NK-92 treated with Interleukin-12 subunit alpha and Interleukin-12 subunit beta, amount 100 ng/mL, for 24 hours (cell line): ENCODE data around the gene STK10.

ENCODE experiments used
- DNase-seq: peaks from one replicate; lab custom pipeline; 2025; lab: John Stamatoyannopoulos, UW

Gene STK10

DNA sequence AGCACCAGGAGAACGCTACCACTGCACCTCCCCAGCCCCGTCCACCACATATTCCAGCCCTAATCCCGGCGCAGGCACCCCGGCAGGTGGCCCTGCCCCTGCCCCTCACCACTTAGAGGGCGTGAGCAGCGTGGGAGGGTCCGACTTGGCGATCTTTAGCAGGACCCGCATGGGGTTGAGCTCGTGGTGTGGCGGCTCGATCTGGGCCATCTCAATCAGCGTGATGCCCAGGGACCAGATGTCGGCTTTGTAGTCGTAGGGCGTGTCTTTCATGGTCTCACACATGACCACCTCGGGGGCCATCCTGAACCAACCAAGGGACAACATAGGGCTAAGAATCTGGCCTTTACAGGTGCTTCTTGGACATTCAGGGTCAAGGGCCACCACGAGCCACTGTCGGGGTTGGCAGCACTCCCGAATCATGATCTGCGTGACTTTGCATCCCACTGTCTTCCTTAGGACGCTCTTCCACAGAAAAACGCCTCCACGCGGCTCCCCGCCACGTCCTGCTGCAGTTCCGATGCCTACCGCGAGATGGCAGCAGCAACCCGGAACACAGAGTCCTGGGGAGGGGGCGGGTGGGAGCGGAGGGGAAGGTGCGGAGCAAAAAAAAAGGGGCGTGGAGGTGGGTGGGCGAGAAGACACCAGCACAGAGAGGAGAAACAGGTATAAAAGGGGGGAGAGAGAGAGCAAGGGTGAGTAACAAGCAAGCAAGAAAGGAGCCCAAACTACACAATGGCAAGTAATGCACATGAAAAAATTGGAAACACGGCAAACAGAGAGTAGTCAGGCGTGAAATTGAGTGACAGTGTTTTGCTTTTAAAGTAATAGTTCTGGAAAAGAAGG is 81.3 kb downstream of the STK10 start:
- peak; percentile 20 for DNase-seq

DNA sequence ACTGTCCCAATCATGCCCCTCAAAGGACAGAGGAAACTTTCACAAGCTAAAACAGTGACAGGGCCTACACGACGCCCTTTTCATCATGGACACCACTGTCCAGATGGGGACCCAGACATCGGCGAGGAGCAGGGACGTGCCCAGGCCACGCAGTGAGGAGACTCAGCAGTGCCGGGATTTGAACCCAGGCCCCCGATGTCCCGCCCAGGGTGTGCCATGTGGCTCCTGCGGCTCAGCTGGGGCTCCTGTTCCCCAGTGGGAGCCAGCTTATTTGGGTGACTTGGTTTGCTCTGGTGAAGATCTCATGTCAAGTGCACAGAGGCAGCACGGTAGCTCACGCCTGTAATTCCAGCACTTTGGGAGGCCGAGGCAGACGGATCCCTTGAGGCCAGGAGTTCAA is 82.2 kb downstream of the STK10 start:
- no peak for DNase-seq

DNA sequence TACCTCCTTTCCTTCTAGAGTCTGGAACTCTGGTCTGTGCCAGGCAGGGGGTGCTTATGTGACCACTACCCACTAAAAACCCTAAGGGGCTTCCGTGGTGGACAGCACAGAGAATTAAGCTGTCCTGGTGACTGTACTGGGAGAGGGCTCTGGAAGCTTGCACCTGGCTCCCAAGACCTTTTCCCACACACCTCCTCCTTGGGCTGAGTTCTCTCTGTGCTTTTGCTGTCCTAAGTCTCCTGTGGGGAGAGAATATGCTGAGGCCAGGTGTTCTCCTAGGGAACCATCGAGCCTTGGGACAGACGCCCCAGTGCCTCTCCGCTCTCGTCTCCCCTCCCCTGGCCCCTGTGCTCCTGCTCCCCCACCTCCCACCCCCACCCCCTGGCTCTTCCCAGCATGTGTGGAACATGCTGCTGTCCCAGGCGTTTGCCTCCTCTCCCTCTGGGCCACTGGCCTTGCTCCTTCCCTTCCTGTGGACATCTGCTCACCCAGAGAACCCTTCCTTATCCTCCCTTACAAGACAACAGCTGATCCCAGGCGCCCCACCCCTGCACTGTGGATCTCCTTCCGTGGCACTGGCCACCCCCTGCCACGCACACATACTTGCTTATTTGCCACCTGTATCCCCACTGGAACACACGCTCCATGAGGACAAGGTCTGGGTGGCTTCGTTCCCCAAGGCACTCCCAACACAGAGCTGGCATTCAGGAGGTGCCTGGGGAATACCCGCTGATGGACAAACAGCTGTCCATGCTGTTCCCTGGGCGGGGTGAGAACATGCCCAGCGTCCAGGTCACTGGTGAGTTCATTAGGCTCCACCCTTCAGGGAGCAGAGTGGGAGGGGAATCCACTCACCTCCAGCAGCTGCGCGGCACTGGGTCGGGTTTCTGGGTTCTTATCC is 83.0 kb downstream of the STK10 start:
- DNase-seq: no peak

DNA sequence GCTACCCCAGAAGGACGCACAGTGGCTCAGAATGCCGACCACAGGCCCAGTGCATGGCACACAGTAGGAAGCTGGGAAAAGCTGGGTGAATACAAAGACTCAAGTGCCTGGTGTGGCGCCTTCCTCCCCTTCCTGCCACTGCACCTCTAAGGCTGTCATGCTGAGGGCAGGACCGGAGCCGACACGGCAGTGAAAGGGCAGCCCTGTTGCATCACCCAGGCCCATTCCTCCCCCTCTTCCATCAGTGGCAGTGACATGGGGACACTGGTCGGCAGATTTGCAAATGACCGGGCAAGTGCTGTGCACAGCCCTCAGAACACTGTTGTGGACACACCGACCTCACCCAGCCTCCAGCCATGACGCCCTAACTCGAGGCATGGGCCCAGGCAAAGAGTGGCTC is 84.0 kb downstream of the STK10 start:
- DNase-seq: no peak

DNA sequence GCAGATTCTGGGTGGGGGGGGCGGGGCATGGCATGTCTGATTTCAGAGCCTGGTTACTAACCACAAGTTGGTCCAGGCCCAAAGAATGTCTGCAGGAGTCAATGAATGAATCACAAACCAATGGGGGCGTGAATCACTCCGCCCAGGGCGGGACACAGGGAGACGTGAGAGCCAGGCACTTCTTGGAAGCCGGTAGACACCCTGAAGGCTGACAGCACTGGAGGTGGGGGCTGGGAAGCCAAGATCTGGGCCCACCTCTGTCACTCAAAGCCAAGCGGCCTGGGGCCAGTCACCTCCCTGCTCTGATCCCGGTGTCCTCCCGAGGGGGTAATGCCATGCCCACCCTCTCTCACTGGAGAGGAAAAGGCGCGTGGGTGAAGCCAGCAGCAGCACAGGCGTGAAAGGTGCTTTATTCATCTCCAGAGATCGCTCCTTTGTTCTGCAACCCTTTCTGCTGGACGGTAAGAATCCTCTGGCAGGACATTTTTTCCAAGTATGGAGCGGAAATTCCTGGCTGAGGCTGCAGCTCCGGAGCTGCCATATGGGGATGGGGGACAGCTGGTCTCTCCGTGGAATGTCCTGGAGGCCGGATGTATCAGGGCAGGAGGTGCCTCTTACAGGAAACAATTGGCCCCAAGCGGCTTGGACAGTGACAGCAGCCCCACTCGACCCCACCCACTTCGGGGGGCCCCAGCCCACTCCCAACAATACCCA is 85.0 kb downstream of the STK10 start:
- DNase-seq: no peak

DNA sequence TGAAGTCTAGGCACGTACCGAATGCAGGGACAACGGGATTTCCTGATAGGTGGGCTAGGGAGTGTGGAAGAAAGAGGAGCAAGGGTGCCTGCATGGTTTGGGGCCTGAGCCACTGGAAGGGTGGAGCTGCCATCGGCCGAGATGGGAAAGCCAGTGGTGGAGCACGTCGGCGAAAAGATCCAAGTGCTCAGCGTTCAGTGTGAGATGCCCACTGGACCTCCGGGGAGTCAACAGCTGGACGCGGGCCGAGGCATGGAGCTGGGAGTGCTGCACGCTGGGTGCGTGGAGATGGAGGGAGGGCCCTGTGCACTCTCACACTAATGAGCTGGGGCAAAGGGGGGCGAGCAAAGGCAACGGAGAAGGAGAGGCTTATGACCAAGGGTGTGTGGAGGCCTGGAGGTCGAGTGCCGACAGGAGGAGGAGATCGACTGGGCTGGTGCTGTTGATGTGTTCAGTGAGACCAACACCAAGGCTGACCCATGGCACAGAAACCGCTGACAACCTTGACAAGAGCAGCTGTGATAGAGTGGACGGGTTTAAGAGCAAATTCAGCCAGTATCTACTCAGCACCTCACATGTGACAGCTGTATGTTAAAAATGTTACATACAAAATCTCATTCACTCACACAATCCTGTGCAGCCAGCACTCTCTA is 85.7 kb downstream of the STK10 start:
- DNase-seq: no peak

DNA sequence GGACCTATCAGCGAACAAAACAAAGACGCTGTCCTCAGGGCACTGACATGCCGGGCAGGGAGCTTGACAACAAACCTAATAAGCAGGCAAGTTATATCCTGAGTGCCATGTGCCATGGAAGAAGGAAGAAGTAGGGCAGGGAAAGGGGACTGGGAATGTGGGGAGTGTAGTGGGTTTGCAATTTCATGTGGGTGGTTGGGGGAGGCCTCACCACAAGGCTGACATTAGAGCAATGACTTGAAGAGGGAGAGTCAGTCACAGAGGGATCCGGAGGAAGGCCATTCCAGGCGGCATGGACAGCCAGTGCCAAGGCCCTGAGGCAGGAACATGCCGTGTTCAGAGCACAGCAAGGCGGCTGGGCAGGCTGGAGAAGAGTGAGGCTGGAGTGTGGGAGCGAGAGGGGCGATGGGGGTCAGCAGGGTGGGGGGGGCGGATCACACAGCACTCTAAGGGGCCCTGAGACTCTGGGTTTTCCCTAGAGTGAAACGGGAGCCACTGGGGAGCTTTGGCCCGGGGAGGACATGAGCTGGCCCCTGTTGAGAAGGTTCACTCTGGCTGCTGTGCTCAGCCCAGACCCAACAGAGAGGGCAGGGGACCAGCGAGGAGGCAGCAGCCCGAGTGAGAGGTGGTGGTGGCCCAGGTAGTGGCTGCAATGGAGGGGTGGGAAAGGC is 86.3 kb downstream of the STK10 start:
- no peak for DNase-seq

DNA sequence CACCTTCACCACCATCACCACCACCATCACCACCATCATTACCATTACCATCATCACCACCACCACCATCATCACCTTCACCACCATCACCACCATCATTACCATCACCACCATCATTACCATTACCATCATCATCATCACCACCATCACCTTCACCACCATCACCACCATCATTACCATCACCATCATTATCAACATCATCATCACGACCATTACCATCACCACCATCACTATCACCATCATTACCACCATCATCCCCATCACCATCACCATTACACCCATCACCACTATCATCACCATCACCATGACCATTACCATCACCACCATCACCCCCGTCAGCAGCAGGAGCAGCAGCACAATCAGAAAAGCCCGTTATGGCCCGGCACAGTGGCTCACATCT is 89.1 kb downstream of the STK10 start:
- DNase-seq: no peak

DNA sequence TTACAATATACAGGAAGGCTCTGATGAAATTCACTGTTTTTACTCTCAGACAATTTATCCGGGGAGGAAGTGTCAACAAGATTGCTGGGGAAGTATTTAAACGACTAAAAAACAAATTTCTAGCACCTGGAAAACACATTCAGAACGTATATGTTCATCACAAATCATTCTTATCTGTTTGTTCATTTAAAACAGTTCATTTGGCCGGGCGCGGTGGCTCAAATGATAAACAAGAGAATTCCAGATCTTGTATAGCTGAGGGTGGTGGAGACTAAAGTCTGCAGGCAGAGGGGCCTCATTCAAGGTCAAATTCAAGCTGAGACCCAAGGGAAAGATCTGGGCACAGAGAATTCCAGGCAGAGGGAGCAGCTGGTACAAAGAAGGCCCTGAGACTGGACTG is 90.0 kb downstream of the STK10 start:
- DNase-seq: no peak

DNA sequence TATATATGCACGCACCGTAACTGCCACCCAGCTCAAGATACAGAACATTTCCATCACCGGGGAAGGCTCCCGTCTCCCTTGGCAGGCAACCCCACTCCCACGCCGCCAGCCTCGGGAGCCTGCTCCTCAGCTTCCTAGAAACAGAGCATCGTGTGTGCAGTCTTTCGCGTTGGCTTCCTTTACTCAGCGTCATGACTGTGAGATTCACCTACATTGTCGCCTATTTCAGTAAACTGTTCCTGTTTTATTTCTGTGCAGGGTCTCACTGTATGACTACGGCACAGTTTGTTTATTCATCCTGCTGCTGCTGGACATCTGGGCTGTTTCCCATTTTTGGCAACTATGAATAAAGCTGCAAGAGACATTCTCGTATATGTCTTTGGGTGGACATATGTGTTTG is 90.7 kb downstream of the STK10 start:
- DNase-seq: no peak

DNA sequence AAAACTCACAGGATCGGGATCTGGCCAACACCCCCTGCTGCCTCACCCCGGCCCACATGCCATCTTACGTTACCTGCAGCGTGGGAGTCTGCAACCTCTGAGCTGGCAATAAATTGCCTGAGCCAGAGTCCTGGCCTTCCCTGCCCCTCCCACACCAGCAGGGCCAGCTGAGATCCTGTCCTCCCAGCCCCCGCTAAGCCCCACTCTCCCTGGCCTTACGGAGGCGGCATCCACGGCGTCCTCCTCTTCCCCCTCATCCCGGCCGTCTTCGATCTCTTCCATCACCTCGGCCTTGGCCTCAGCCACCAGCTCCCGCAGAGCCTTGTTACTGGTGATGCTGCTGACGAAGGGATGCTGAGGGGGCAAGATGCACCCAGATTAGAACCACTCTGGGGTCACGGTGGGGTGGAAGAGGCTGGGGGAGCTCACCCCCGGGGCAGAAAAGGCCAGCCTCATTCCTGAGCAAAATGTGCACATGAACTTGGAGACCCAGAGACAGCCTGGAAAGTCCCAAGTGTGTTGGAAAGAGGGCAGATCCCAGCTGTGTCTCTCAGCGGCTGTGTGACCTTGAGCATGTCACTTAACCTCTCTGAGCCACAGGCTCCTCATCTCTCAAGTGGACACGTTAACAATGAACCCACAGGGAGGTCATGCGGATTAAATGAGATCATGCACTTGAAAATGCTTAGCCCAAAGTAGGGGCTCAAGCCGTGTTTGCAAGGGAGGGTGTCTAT is 91.7 kb downstream of the STK10 start:
- DNase-seq: no peak

DNA sequence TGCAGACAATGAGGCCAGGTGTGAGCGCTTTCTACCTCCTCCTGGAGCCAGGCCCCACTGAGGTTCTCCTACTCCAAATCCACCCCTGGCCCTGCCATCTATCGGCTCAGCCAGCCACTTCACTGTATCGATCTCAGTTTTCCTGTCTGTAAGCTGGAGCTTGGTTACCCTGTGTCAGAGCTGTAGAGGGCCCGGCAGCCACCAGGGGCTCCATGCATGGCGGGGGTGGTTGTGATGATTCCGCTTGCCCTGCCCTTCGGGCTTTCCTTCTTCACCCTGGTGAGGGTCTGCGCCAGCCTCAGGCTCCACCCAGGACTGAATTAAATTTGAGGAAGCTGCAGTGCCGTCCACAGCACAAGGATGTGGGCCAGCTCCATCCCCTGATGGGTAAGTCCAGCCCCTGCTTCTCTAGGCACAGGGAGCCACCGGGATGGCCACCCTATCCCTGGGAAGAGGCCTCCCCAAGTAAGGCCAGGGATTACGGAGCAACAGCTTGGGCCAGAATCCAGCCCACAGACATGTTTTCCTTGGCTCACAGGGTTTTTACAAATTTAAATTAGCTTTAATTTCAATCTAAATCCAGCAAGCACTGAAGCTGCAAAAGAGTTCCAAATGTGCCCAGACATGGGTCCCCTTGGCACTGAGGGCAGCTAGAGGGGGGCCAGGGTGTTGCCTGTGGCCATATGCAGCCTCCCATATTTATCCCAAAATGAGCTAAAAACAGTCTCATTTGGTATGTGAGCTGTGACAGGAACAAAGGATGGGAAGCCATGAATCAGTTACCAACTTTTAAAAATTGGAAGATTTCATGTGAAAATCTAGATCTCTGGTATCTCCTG is 92.4 kb downstream of the STK10 start:
- DNase-seq: no peak

DNA sequence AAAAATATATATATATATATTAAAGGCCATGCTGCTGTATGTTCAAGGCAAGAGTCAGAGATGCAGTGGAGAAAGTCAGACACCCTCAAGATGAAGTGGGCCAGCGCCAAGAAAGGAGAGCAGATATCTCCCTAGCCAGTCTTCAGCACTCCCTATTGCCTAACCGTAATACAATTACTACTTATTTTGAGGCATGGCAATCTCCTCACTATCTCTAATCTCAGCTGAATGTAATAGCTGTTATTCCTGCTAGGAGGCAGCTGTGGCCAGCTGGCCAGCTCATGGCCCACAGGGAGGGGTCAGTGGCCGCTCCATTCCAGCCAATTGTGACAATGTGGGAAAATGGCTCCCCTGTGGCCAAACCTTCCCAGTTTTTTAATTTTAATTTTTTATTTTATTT is 94.1 kb downstream of the STK10 start:
- no peak for DNase-seq

DNA sequence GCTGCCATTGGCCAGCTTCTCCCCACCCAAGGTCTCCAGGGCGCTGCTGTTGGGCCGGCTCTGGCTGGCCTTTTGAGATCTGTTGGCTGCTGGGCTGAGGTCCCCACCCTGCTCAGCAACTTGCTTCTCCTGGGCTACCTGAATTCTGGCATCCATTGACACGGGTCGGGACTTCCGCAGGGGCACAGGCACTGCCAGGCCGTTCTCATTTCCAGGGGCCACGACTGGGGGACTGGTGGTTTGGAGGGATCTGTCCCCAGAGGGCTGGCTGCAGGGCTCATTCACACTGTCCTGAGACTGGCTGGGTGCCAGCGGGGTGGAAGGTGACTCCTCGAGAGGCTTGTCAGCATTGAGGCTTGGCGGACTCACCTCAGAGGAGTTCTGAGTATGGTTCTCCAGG is 94.5 kb downstream of the STK10 start:
- DNase-seq: no peak

DNA sequence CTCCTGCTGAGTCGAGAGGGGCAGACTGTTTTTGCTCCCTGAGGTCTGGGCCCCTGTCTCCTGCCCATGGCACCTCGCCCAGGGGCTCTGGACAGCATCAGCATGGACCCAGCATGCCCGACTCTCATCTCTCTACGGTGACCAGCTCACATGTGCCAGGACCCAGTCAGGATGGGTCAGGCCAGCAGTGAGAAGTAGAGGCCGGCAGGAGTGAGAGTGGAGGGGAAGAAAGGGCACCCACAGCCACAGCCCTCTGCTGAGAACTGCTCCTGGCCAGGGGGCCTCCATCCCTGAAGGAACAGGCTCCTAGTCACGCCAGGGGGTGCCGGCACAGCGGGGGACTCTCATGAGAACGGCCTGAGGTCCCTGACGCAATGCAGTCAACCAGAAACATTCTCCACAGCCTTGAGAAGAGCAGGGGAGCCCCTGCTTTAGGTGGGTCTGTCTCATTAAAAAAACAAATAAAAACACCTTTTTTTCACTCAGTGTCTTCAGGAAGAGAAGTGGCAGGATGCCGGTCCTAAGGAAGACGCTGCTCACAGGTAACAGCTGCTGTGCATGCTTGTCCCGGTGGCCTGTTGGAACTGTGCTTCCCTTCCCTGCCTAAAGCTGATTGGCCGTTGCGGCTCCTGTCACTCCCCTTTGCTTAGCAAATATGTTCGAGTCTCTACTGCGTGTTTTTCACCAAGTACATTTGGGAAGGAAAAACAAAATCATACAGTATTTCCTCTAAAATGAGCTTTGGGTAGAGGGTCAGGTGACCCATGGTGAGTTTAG is 95.9 kb downstream of the STK10 start:
- no peak for DNase-seq

DNA sequence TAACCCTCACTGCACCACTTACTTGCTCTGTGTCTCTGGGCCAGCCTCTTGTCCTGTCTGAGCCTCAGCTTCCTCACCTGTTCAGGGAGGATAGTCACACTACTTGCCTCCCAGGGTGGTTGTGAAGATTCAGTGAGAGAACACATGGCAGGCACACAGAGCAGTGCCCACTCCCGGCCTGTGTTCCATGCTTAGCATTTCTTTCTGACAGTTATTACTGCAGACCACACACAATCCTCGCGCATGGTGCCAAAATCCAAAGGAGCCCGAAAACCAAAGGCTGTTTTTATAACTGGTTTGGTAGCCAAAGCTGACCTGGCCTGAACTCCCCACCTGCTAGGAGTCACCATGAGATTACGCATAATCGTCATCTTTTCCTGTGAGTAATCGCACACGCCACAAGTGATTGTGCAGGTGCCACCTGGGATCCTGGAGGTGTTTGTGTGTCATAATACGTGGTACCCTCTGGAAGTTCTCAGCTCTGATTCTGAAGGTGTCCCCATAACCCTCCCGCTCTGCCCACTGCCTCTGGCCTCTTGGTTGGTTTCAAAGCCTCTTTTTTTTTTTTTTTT is 97.0 kb downstream of the STK10 start:
- DNase-seq: no peak

DNA sequence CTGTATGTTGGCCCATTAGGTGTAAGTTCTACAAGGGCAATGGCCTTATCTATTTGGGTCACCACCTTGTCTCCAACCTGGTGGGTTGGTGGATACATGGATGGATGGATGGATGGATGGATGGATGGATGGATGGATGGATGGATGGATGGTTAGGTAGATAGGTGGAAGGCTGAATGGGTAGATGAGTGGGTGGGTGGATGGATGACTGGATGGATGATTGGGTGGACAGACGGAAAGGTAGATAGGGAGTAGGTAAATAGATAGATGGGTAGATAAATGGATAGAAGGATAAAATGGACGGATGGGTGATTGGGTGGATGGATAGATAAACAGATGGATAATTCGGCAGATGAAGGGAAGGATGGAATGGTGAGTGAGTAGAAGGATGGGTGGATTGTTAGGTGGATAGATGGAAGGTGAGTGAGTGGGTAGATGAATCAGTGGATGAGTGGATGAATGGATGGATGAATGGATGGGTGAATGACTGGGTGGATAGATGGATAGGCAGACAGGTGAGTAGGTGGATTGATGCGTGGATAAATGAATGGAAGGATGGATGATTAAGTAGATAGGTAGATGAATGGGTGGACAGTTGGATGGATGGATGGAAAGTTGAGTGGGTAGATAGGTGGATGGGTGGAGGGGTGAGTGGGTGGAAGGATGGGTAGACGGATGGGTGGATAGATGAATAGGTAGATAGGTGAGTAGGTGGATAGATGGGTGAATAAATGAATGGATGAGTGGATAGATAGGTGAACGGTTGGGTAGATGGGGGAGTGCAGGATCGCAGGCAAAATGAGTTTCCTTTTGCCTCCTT is 98.5 kb downstream of the STK10 start:
- no peak for DNase-seq

DNA sequence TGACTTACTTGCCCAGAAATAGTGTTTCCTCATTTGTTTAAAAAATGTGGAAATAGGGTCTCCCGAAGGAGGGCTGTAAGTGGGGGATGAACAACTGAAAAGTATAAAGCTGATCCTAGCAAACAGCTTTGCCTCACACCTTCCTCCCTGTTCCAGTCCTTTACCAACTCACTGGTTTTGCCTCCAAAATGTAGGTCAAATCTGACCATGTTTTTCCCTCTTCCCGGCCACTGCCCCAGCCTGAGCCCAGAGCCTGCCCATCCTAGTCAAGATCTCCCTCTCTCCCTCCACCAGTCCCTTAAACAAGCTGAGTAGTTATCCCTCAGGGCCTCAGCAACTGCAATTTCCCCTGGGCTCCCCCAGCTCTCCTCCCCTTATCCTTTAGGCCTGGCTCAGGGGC is 99.2 kb downstream of the STK10 start:
- no peak for DNase-seq
